Stimulated activated CD8-positive, alpha-beta memory T cell treated with anti-CD3 and anti-CD28 coated beads, Interleukin-12 subunit alpha, Interleukin-12 subunit beta, amount 100 ng/mL, for 24 hours (primary cell): ENCODE results near the gene ZNF584.
"Not testable (repeated sequence)": the region's sequence is repeated elsewhere in the genome, so short reads cannot be mapped to it uniquely, and the experiment has no call there.

Source experiments
- DNase-seq: peaks from one replicate; pipeline ENCODE4 v3.0.0-alpha.2; 2020; ENCODE audit errors: extremely low read depth

The ZNF584 gene

DNA sequence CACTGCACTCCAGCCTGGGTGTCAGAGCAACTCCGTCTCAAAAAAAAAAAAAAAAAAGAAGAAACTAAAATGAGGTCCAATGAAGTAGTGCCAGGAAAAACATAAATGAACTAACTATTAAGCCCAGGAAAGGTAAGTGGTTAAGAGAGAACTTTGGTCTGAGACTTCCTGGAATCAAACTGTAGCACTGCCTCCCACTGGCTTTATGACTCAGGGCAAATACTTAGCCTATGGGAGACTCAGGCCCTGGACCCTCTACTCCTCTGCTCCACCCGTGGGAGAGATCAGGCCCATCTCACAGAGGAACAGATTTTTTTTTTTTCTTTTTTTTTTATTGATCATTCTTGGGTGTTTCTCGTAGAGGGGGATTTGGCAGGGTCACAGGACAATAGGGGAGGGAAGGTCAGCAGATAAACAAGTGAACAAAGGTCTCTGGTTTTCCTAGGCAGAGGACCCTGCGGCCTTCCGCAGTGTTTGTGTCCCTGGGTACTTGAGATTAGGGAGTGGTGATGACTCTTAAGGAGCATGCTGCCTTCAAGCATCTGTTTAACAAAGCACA is 4.5 kb upstream of the ZNF584 start:
- not testable (repeated sequence) for DNase-seq

DNA sequence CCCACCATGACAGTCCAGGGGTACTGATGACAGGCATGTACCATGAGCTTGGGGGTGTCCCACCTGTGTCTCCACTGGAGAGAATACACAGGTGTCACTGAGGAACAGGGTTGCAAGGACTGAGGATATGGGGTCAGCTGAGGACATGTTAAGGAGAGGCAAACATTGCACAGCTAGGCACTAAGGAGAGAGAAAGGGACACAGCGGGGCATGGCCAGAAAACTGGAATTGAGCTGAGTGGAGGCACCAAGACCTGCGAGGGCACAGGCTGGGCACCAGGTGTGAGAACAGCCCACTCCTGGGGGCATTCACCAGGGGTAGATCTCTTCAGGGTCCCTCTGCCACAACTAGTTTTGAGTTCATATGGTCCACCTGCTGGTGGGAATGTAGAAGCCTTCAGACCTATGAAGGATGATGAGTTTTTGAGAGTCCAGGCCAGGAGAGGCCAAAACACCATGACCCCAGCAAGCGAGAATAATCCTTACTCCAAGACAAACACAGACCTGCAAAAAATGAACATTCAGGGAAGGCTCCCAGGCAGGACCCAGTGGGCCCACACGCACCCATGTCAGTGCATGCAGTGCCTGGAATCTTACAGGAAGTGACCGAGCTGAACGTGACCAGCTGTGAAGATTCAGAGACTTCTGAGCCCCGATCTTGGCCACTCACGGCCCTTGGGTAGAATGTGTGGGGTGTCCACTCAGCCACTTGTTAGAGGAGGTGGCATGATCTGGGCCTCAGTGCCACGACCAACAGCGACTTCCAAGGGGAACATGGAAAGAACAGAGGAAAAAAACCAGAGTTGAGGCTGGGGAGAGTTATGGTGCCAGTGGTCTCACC is 1.4 kb upstream of the ZNF584 start:
- DNase-seq, result no peak

DNA sequence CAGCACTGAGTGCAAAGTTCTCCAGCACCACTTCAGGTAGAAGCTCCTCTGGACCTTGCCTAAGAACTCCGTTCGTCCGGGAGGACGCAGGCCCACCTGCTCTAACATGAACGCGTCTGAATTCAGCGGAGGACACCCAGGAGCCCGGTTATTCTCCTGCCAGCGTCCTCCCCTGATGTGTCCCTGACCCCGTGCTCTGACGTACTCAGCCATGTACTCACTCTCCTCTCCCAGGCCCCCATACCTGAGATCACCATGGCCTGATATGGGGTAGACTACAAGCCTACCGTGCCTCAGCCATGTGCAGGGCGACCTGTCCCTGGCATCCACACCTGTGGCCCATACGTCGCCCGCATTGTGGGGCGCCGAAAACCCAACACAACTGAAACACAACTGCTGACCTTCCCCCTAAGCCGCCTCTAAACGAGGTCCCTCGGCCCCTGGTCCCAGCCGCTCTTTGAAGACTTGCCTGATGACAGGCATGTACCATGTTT is 744 bp upstream of the ZNF584 start:
- no peak for DNase-seq

DNA sequence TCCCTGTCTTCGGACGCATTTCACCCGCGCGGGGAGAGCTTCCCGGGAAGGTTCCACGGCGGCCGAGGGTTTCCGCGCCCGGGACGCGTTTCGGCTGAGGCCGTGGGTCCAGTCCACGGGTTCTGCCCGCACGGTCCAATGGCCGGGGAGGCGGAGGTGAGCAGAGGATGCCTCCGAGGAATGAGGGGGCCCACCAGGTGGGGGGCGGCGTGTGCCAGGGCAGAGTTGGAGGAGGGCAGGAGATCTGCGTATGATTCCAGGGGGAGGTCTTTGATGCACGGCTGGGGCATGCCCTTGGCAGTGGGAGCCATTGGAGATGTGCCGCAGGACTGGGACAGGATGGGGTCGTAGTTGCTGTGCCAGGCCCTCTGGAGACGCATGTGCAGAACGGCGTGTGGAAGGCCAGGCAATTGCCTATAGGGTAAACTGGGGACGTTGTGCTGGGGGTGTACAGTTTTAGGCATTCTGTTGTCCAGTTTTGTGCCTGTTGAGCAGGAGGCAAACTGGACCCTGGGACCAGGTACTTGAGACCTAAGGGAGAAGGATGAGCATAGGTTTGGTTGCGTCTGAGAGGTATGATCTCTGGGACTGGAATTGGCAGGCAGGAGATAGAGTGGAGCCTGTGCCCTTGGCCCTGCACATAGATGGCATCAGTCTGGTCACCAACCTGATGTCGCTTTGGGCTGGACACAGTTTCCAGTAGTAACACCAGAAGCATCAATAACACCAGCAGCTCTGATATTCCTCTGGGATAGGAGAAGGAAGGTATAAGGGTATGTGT is 751 bp downstream of the ZNF584 start:
- no peak for DNase-seq

DNA sequence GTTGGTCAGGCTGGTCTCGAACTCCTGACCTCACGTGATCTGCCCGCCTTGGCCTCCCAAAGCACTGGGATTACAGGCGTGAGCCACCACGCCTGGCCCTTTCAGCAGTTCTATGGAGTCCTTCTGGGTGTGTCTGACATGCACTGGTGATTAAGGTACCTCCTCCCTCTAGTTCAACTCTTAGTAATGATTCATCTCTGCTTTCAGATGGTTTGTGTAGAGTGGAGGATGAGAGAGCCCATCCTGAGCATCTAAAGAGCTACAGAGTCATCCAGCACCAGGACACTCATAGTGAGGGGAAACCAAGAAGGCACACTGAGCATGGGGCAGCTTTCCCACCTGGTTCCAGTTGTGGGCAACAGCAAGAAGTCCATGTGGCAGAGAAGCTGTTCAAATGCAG is 8.2 kb downstream of the ZNF584 start:
- no peak for DNase-seq

DNA sequence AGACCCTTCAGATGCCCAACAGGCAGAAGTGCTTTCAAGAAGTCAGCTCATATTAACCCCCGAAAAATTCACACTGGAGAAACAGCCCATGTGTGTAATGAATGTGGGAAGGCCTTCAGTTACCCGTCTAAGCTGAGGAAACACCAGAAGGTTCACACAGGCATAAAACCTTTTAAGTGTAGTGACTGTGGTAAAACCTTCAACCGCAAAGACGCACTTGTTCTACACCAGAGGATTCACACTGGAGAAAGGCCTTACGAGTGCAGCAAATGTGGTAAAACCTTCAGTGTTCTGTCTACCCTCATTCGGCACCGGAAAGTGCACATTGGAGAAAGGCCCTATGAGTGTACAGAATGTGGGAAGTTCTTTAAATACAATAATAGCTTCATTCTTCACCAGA is 8.6 kb downstream of the ZNF584 start:
- DNase-seq, result no peak

DNA sequence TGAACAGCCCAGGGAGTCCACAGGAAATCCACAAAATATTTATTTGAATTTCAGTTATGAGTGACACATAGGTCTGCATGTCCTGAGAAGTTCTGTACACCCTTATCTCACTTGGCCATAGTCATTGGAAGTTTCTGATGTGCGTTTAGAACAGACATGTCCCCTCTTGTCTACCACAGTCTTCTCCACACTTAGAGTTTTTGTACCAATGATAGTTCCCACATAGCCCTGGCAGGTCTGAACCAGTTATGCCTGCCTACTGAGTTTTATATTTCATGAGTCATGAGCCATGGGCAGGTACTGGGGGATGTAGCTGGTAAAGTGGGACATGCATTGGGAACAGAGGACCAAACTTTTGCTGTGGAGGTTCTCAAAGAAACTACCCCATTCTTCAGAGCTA is 20.2 kb downstream of the ZNF584 start:
- no peak for DNase-seq

DNA sequence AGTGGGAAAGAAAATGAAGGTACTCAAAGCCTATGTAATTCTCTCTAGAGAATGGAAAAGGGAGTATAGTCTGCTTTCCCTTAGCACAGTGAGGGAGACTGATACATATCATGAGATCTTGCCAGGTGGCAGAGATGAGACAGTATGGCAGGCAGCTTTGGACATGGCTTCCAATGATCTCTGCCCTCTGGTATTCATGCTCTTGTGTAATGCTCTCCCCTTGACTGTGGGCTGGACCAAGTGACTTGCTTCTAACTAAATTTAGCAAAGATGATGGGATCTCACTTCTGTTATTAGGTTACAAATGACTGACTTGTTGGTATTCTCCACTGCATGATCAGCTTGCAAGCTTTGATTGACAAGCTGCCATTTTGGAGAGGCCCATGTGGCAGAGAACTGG is 21.3 kb downstream of the ZNF584 start:
- no peak for DNase-seq

DNA sequence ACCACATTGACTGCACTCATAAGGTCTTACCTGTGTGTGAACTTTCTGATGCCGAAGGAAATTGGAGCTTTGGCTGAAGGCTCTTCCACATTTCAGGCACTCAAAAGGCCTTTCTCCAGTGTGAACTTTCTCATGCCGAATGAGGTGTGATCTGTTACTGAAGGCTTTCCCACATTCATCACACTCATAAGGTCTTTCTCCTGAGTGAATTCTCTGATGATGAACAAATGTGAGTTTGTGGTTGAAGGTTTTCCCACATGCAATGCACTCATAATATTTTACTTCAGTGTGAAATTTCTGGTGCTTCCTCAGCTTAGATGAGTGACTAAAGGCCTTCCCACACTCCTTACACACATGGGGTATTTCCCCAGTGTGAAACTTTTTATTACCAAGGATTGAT is 25.8 kb downstream of the ZNF584 start:
- DNase-seq, result no peak

DNA sequence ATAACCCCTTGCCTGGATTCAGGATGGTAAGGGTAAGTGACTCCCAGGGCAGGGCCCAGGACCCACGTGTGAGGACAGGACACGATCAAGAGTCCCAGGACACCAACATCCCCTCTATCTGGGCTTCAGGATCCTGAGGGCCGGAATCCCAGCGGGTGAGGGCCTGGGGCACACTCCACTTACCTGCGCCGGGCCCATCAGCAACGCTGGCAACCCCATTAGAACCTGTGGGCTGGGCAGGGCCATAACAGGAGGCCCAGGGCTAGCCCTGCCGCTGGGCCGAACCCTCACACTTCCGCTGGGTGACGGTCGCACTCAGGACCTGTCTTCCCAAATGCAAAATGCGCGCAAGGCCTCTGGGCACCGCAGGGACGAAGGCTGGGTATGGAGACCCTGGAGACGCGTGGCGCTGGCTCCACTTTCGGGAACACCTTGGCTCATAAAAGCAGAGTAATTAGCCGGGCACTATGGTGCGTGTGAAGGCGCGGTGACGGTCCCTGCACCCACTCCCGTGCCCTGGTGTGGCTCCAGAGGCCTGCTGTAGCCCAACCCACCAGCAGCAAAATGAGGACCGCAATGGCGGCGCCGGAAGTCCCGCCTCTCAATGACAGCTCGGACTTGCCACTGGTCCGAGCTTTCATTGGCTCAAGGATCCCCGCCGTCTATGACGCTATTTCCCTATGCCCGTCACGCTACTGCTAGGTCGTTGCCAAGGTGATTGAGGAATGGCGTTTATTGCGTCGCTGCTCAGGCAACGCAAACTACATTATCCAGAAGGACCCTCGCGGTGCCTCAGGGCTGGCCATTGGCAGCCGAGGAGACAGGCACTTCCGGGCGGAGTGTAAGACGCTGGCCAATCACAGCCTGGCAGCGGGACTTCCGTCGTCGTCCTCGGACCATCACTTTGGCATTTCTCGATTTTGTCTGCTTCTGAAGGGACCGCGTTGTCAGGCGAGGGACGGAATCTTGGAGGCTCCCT is 31.4 kb downstream of the ZNF584 start, which contains the start of gene ZNF132:
Gene ZNF132 (minus strand): TSS at position 578 of the 979 bp plus-strand sequence. CDS start 332 bp downstream, at position 246.
- peak; percentile 86 for DNase-seq

DNA sequence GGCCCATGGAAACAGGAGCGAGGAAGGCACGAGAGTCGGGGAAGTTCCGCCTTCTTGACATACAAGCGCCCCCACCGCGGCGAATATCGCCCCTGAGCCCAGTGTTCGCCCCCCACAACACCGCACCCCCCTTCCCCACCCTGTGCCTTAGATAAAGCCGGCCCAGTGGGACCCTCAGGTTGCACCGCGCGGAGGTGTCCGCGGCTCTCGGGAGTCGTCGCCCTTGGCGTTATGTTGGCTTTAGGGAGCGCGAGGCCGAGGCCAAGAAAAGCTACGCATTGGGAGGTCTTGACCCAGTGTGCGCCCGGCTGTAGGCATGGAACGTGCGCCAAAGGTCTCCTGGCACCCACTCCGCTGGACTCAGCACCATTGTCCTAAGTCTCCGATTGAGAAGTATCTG is 32.1 kb downstream of the ZNF584 start:
- DNase-seq, result no peak

DNA sequence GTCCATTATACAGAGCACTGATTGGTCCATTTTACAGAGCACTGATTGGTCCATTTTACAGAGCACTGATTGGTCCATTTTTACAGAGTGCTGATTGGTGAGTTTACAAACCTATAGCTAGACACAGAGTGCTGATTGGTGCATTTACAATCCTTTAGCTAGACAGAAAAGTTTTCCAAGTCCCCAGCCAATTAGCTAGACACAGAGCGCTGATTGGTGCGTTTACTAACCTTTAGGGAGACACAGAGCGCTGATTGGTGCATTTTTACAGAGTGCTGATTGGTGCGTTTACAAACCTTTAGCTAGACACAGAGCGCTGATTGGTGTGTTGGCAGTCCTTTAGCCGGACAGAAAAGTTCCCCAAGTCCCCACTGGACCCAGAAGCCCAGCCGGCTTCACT is 34.5 kb downstream of the ZNF584 start:
- not testable (repeated sequence) for DNase-seq

DNA sequence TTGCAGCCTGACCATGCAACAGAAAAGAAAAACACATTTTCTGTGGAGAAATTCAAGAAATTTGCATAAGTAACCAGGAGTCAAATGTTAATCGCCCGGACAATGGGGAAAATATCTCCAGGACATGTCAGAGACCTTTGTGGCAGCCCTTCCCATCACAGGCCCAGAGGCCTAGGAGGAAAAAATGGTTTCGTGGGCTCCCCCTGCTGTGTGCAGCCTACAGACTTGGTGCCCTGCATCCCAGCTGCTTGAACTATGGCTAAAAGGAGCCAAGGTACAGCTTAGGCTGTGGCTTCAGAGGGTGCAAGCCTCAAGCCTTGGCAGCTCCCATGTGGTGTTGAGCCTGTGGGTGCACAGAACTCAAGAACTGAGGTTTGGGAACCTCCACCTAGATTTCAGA is 40.4 kb downstream of the ZNF584 start:
- not testable (repeated sequence) for DNase-seq

DNA sequence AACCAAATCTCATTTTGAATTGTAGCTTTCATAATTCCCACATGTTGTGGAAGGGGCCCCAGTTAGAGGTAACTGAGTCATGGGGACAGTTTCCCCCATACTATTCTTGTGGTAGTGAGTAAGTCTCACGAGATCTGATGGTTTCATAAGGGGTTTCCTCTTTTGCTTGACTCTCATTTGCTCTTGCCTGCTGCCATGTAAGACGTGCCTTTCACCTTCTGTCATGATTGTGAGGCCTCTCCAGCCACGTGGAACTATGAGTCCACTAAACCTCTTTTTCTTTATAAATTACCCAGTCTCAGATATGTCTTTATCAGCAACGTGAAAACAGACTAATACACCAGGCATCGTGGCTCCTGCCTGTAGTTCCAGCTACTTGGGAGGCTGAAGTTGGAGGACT is 41.5 kb downstream of the ZNF584 start:
- not testable (repeated sequence) for DNase-seq

DNA sequence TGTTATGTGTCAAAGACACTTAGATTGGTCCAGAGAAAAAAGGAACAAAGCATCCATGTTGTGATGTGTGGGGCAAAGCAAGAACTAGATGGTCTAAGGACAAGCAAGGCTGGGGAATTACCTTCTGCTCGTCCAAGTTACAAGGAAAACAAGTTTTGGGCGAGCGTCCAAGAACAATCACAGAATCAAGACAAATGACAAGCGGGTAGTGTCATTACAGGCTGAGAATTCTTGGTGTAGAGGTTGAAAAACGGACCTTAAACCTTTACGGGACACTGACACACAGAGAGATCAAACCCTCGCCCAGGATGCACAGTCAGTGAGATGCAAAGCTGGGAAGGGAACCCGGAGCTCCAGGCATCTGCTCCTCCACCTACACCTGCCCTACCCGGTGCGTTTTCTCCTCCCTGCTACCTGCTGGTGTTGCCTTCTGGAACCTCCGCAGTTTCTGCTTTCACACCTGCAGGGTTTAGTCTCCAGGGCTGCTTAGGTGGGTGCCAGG is 42.5 kb downstream of the ZNF584 start:
- DNase-seq, result no peak

DNA sequence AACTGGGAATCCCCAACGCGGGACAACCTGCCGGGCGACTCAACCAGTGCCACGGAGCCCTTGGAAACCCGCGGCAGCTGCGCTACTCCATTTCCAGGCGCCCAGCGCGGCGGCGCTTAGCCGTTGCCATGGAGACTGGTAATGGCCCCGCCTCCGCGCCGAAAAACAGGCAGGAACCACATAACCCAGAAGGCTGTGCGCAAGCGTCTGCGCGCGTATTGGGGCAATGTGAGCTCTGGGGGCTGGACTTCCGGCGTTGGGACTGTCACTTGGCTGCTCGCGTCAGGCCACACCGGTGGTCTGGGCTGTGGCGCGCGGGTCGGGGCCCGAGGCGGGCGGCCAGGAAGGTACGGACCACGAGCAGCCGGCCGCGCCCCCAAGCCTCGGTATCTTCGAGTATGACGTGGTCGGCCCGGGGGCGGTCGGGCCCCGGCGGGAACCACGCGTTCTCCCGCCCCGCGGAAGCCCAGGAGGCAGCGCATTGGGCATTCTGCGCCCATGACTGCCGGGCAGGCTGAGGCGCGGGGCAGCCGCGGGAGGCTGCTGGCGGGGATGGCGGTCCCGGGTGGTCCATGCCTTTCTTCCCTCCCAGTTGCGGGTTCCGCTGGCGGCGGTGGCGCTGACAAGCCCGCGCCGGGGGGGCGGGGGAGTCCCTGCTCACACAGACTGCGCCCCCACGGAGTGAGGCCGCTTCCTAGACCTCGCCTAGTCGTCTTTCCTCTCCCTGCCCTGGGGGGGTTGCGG is 43.1 kb downstream of the ZNF584 start, which contains the start of gene ZNF324B:
Gene ZNF324B (plus strand): TSS at position 265 of the 744 bp plus-strand sequence. CDS start 2,080 bp downstream, outside the sequence.
- peak; percentile 95 for DNase-seq

DNA sequence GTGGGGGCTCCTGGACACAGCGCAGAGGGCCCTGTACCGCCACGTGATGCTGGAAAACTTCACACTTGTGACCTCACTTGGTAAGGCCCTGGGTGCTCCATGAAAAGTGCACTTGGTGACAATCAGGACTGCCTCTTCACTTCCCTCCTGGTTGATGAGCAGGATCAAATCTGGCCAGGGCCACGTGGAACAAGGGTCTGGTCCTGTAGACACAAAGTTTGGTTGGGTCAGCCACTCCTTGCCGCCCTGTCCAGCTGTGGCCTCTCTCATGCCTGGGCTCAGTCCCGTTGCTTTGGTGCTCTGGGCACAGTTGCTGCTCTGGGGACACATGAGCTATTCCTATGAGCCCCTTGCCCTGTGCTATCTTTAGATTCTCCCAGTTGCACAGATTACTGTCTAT is 45.3 kb downstream of the ZNF584 start:
- no peak for DNase-seq

DNA sequence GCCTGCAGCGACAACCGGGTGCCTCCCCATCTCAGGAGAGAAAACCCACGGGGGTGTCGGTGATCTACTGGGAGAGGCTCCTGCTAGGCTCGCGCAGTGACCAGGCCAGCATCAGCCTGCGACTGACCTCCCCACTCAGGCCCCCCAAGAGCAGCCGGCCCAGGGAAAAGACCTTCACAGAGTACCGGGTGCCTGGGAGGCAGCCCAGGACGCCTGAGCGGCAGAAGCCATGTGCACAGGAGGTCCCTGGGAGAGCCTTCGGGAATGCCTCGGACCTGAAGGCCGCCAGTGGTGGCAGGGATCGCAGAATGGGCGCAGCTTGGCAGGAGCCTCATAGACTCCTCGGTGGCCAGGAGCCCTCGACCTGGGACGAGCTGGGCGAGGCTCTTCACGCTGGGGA is 46.9 kb downstream of the ZNF584 start:
- no peak for DNase-seq

DNA sequence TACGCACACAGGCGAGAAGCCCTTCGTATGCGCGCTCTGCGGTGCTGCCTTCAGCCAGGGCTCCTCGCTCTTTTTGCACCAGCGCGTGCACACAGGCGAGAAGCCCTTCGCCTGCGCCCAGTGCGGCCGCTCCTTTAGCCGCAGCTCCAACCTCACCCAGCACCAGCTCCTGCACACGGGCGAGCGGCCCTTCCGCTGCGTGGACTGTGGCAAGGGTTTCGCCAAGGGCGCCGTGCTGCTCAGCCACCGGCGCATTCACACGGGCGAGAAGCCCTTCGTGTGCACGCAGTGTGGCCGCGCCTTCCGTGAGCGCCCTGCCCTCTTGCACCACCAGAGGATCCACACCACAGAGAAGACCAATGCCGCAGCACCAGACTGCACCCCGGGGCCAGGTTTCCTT is 47.7 kb downstream of the ZNF584 start:
- no peak for DNase-seq

DNA sequence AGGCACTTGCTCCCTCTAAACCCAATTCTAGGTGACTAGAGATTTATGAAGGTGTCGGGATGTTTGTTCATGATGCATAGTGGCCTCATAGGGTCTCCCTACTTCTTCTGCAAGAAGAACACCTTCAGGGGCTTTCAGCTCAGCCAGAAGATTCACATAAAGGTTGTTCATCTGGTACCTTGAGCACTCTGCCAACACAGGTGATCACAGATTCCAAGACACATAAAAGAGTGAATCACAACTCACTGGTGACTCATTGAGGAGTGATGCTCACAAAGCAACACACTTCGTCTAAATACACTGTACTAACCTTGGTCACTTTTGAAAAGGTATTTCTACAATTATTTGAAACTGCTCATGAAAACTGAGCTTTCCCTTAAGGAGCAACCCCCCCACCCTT is 51.6 kb downstream of the ZNF584 start:
- DNase-seq, result no peak
